ENCODE data around the gene CASP9.
"Not testable (repeated sequence)": the region's sequence is repeated elsewhere in the genome, so short reads cannot be mapped to it uniquely, and the experiment has no call there.

- not testable (repeated sequence) for TF ChIP-seq POLR2A, CTCF (IDR thresholded peaks at IDR 0.05)
Measured at GRCh38 chr1:15463064-15463800, 60.8 kb downstream of the CASP9 start.
